HepG2 (cell line): ENCODE measurements around the gene ZWILCH. TPM values are rescaled to one million over a fixed set of nuclear protein-coding genes. Genes with fewer than 3 reads are reported as not detected.

Experiments
- ATRX ChIP-seq: sonication (generic); formaldehyde crosslinking; IDR thresholded peaks from 2 replicates; pipeline ENCODE4 v1.4.0; 2020; ENCODE audit warnings: missing genetic modification reagents, borderline replicate concordance
- HNF4A ChIP-seq: sonication (generic); formaldehyde crosslinking; IDR thresholded peaks from 2 replicates; pipeline ENCODE4 v1.4.0; 2020; ENCODE audit warnings: missing genetic modification reagents
- MXI1 ChIP-seq: IDR thresholded peaks from 3 replicates; pipeline ENCODE4 v1.6.1; 2012; ENCODE audit warnings: low read depth, low read length, inconsistent platforms, borderline replicate concordance
- NCOA2 ChIP-seq: sonication (generic); formaldehyde crosslinking; IDR thresholded peaks from 2 replicates; pipeline ENCODE4 v1.8.0; 2022; ENCODE audit warnings: inconsistent platforms
- NCOR1 ChIP-seq: fragments of 200-600 bp; sonication (generic); IDR thresholded peaks from 2 replicates; pipeline ENCODE4 v1.7.0; 2017; ENCODE audit warnings: antibody characterized with exemption, low read length, borderline replicate concordance
- RAD51 ChIP-seq: fragments of 450-650 bp; IDR thresholded peaks from 2 replicates; pipeline ENCODE4 v1.6.1; 2016; ENCODE audit warnings: borderline replicate concordance
- RBM22 ChIP-seq: fragments of 200-400 bp; formaldehyde crosslinking; optimal IDR thresholded peaks from 2 replicates; pipeline ENCODE3; 2017; ENCODE audit warnings: mild to moderate bottlenecking, low read length, moderate library complexity
- SAFB2 ChIP-seq: sonication (generic); formaldehyde crosslinking; IDR thresholded peaks from 2 replicates; pipeline ENCODE4 v1.5.1; 2020; ENCODE audit warnings: missing genetic modification reagents, low read depth, mild to moderate bottlenecking, borderline replicate concordance
- SP2 ChIP-seq: sonication (generic); formaldehyde crosslinking; IDR thresholded peaks from 2 replicates; pipeline ENCODE4 v1.5.1; 2020; ENCODE audit warnings: mild to moderate bottlenecking, missing genetic modification reagents
- TBP ChIP-seq: sonication (generic); formaldehyde crosslinking; IDR thresholded peaks from 2 replicates; pipeline ENCODE4 v1.5.0; 2020; ENCODE audit warnings: missing genetic modification reagents
- ZFP41 ChIP-seq: sonication (generic); formaldehyde crosslinking; IDR thresholded peaks from 2 replicates; pipeline ENCODE4 v1.4.0; 2020; ENCODE audit warnings: mild to moderate bottlenecking, missing genetic modification reagents, borderline replicate concordance
- ZNF253 ChIP-seq: sonication (generic); formaldehyde crosslinking; IDR thresholded peaks from 2 replicates; pipeline ENCODE4 v1.8.0; 2022; ENCODE audit warnings: mild to moderate bottlenecking, missing genetic modification reagents, borderline replicate concordance
- ZNF367 ChIP-seq: sonication (generic); formaldehyde crosslinking; IDR thresholded peaks from 2 replicates; pipeline ENCODE4 v1.4.0; 2020; ENCODE audit warnings: missing genetic modification reagents, borderline replicate concordance
- ZNF530 ChIP-seq: sonication (generic); formaldehyde crosslinking; IDR thresholded peaks from 2 replicates; pipeline ENCODE4 v1.5.0; 2020; ENCODE audit warnings: low read depth, mild to moderate bottlenecking, missing genetic modification reagents
- ZNF570 ChIP-seq: sonication (generic); formaldehyde crosslinking; IDR thresholded peaks from 2 replicates; pipeline ENCODE4 v1.4.0; 2020; ENCODE audit warnings: mild to moderate bottlenecking, missing genetic modification reagents, borderline replicate concordance
- ZNF816 ChIP-seq: sonication (generic); formaldehyde crosslinking; IDR thresholded peaks from 2 replicates; pipeline ENCODE4 v1.8.0; 2022; ENCODE audit warnings: missing genetic modification reagents, mild to moderate bottlenecking, borderline replicate concordance
- ZNF883 ChIP-seq: sonication (generic); formaldehyde crosslinking; IDR thresholded peaks from 2 replicates; pipeline ENCODE4 v1.5.1; 2020; ENCODE audit warnings: mild to moderate bottlenecking, missing genetic modification reagents; ENCODE audit errors: not compliant biosample characterization
- polyA plus RNA-seq, 8 experiments: library from polyadenylated mRNA; depleted of rRNA in 3 of 8; stranded (reverse) in 7 of 8; unstranded in 1 of 8; fragments of >200 nt; fragmentation: Illumina TruSeq in 4 of 8; extraction: Trizol in 4 of 8; gene quantifications; 2 replicates each; pipeline versions ENCODE4 v1.2.1 to v1.2.3, GENCODE V29; 2011 to 2016; ENCODE audit warnings: low read depth in 4 of 8, missing spikeins in 1 of 8, mixed read lengths in 1 of 8; ENCODE audit not compliant: insufficient read depth in 1 of 8
- total RNA-seq, 5 experiments: library from RNA; depleted of rRNA; stranded (reverse); fragments of >200 nt; fragmentation: Illumina TruSeq; extraction: Trizol; gene quantifications; 2 replicates each; pipeline ENCODE4 v1.2.3, GENCODE V29; 2016; ENCODE audit warnings: low read depth in 1 of 5
- TF ChIP-seq, protein P1 (sequence below), 2 experiments: fragments of 450-650 bp in 1 of 2; sonication (generic) in 1 of 2; formaldehyde crosslinking in 1 of 2; IDR thresholded peaks; 2 replicates each; pipeline versions ENCODE4 v1.6.1 to v1.8.0; 2016 to 2022; ENCODE audit warnings: antibody characterized with exemption in 1 of 2, mild to moderate bottlenecking in 1 of 2, missing genetic modification reagents in 1 of 2
- TF ChIP-seq, protein P2 (sequence below): sonication (generic); formaldehyde crosslinking; IDR thresholded peaks from 2 replicates; pipeline ENCODE4 v1.8.1; 2023; ENCODE audit warnings: mild to moderate bottlenecking, missing genetic modification reagents, borderline replicate concordance

Gene ZWILCH
- total and polyA plus RNA-seq, 2 of the 13 experiments (the other 11 are each of a cell fraction or from before 2014, with no cell fraction given) = 9.5 to 27.8 TPM

- TF ChIP-seq SAFB2 (CRISPR knock-in tag) (no peak), NCOR1 (peak; percentile 69; the same call in 1 of the 2 replicates), RBM22 (peak; percentile 84), ZNF530 (0 out of 2 replicates have a peak, but pooled peaks have one; percentile 53), ZFP41 (no peak), ZNF883 (CRISPR knock-in tag) (peak; percentile 73), TBP (CRISPR knock-in tag) (no peak), ZNF816 (CRISPR knock-in tag) (no peak; the same call in 1 of the 2 replicates), SP2 (no peak), ATRX (no peak), ZNF367 (CRISPR knock-in tag) (no peak), RAD51 (no peak), MXI1 (peak; percentile 71; the same call in 1 of the 3 replicates), ZNF570 (no peak), HNF4A (CRISPR knock-in tag) (peak; percentile 5; the same call in 1 of the 2 replicates), ZNF253 (no peak), NCOA2 (CRISPR knock-in tag) (0 out of 2 replicates have a peak, but pooled peaks have one; percentile 11)
- TF ChIP-seq, protein P1, sequence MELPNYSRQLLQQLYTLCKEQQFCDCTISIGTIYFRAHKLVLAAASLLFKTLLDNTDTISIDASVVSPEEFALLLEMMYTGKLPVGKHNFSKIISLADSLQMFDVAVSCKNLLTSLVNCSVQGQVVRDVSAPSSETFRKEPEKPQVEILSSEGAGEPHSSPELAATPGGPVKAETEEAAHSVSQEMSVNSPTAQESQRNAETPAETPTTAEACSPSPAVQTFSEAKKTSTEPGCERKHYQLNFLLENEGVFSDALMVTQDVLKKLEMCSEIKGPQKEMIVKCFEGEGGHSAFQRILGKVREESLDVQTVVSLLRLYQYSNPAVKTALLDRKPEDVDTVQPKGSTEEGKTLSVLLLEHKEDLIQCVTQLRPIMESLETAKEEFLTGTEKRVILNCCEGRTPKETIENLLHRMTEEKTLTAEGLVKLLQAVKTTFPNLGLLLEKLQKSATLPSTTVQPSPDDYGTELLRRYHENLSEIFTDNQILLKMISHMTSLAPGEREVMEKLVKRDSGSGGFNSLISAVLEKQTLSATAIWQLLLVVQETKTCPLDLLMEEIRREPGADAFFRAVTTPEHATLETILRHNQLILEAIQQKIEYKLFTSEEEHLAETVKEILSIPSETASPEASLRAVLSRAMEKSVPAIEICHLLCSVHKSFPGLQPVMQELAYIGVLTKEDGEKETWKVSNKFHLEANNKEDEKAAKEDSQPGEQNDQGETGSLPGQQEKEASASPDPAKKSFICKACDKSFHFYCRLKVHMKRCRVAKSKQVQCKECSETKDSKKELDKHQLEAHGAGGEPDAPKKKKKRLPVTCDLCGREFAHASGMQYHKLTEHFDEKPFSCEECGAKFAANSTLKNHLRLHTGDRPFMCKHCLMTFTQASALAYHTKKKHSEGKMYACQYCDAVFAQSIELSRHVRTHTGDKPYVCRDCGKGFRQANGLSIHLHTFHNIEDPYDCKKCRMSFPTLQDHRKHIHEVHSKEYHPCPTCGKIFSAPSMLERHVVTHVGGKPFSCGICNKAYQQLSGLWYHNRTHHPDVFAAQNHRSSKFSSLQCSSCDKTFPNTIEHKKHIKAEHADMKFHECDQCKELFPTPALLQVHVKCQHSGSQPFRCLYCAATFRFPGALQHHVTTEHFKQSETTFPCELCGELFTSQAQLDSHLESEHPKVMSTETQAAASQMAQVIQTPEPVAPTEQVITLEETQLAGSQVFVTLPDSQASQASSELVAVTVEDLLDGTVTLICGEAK (IDR thresholded peaks at IDR 0.05) = peak; percentile 88
- TF ChIP-seq, protein P1 (CRISPR knock-in tag; IDR thresholded peaks at IDR 0.05) = peak; percentile 14; the same call in 1 of the 2 replicates
- TF ChIP-seq, protein P2, sequence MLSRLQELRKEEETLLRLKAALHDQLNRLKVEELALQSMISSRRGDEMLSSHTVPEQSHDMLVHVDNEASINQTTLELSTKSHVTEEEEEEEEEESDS (CRISPR knock-in tag) = 0 out of 2 replicates have a peak, but pooled peaks have one; percentile 33
Measured at GRCh38 chr15:66504563-66505429, at the start of gene ZWILCH, which contains the start of gene RPL4 (continued).
